SJCRH30 (cell line): ENCODE measurements around the gene HERPUD1. TPM values are rescaled to one million over a fixed set of nuclear protein-coding genes. Genes with fewer than 3 reads are reported as not detected.
A peak's percentile ranks its signal among the peaks of the same experiment; 100 is the strongest.

Source experiments
- DNase-seq, 2 experiments: peaks; one replicate each; pipeline ENCODE4 v3.0.0-alpha.2; 2015 to 2020
- H3K27ac ChIP-seq: fragments of 250-450 bp; sonication (Bioruptor Pico); 2 replicates; pipeline ENCODE4 v1.5.1; 2020; ENCODE audit warnings: mild to moderate bottlenecking, moderate library complexity
- H3K27me3 ChIP-seq: fragments of 250-450 bp; sonication (Bioruptor Pico); 2 replicates; pipeline ENCODE4 v1.5.1; 2020; ENCODE audit warnings: mild to moderate bottlenecking, moderate library complexity
- H3K36me3 ChIP-seq: fragments of 250-450 bp; sonication (Bioruptor Pico); 2 replicates; pipeline ENCODE4 v1.5.1; 2020; ENCODE audit warnings: mild to moderate bottlenecking, moderate library complexity
- H3K4me1 ChIP-seq: fragments of 250-450 bp; sonication (Bioruptor Pico); 2 replicates; pipeline ENCODE4 v1.5.1; 2020; ENCODE audit warnings: mild to moderate bottlenecking, moderate library complexity
- H3K4me3 ChIP-seq: fragments of 250-450 bp; sonication (Bioruptor Pico); 2 replicates; pipeline ENCODE4 v1.5.1; 2020; ENCODE audit warnings: mild to moderate bottlenecking, moderate library complexity
- H3K9me3 ChIP-seq: fragments of 250-450 bp; sonication (Bioruptor Pico); replicated peaks from 2 replicates; pipeline ENCODE4 v1.5.1; 2020; ENCODE audit warnings: mild to moderate bottlenecking, moderate library complexity
- total RNA-seq: library from RNA; depleted of rRNA; stranded (reverse); fragments of >200 nt; shearing (Covaris generic); gene quantifications from 2 replicates; pipeline ENCODE4 v1.2.3, GENCODE V29; 2014

The HERPUD1 gene
- total RNA-seq, 1 experiment from 2014 or later = 103 TPM

- Histone ChIP-seq H3K4me1 (peaks cover 9% of the 10 kb centered on the region), H3K9me3 (peaks cover 5% of the 10 kb centered on the region; the same call in 1 of the 2 replicates), H3K36me3 (peaks cover 4% of the 10 kb centered on the region; the same call in 1 of the 2 replicates), H3K27ac (no peak overlapping the region), H3K4me3 (no peak overlapping the region), H3K27me3 (no peaks in the 10 kb centered on the region)
- peak; percentile 76 to 88 for DNase-seq
Observed at GRCh38 chr16:56950881-56951771, 19.2 kb downstream of the HERPUD1 start.

- Histone ChIP-seq H3K4me3 (no peak overlapping the region), H3K4me1 (peaks cover 9% of the 10 kb centered on the region), H3K27me3 (no peaks in the 10 kb centered on the region; the same call in 1 of the 2 replicates), H3K9me3 (peaks cover 6% of the 10 kb centered on the region; the same call in 1 of the 2 replicates), H3K36me3 (no peaks in the 10 kb centered on the region), H3K27ac (no peak overlapping the region)
- no peak for DNase-seq
Observed at GRCh38 chr16:56953006-56953405, 21.1 kb downstream of the HERPUD1 start.

- Histone ChIP-seq H3K27ac (no peak overlapping the region), H3K36me3 (no peaks in the 10 kb centered on the region), H3K4me3 (no peak overlapping the region), H3K9me3 (peaks cover 6% of the 10 kb centered on the region; the same call in 1 of the 2 replicates), H3K27me3 (no peaks in the 10 kb centered on the region; the same call in 1 of the 2 replicates), H3K4me1 (peaks cover 14% of the 10 kb centered on the region)
- no peak for DNase-seq
Observed at GRCh38 chr16:56956076-56956475, 24.1 kb downstream of the HERPUD1 start.

GRCh38 chr16:56956756-56957155, 24.8 kb downstream of the HERPUD1 start:
- H3K27ac ChIP-seq = no peak overlapping the region
- H3K9me3 ChIP-seq = peaks cover 6% of the 10 kb centered on the region; the same call in 1 of the 2 replicates
- H3K27me3 ChIP-seq = no peaks in the 10 kb centered on the region; the same call in 1 of the 2 replicates
- no peak for DNase-seq
- H3K36me3 ChIP-seq = no peaks in the 10 kb centered on the region
- H3K4me1 ChIP-seq = peaks cover 17% of the 10 kb centered on the region
- H3K4me3 ChIP-seq = no peak overlapping the region

GRCh38 chr16:56960681-56961281, 28.8 kb downstream of the HERPUD1 start:
- Histone ChIP-seq H3K4me1 (peaks cover 21% of the 10 kb centered on the region), H3K27ac (no peak overlapping the region), H3K4me3 (no peak overlapping the region), H3K9me3 (peaks cover 4% of the 10 kb centered on the region; the same call in 1 of the 2 replicates), H3K27me3 (no peaks in the 10 kb centered on the region; the same call in 1 of the 2 replicates), H3K36me3 (no peaks in the 10 kb centered on the region)
- DNase-seq = peak; percentile 42 to 59

- no peak overlapping the region for H3K27ac ChIP-seq
- H3K36me3 ChIP-seq = no peaks in the 10 kb centered on the region
- H3K9me3 ChIP-seq = no peaks in the 10 kb centered on the region
- H3K4me1 ChIP-seq = peaks cover 24% of the 10 kb centered on the region
- no peak overlapping the region for H3K4me3 ChIP-seq
- DNase-seq = no peak
- no peaks in the 10 kb centered on the region; the same call in 1 of the 2 replicates for H3K27me3 ChIP-seq
Observed at GRCh38 chr16:56961386-56961785, 29.4 kb downstream of the HERPUD1 start.

GRCh38 chr16:56961851-56962281, 29.9 kb downstream of the HERPUD1 start, which contains the start of gene CETP:
CETP (plus strand) TSS chr16:56961950; CDS start chr16:56961980, 30 bp downstream.
- no peaks in the 10 kb centered on the region for H3K9me3 ChIP-seq
- H3K4me1 ChIP-seq = peaks cover 24% of the 10 kb centered on the region
- no peak for DNase-seq
- H3K4me3 ChIP-seq = no peak within 1 kb of the TSS
- H3K27me3 ChIP-seq = no peaks in the 10 kb centered on the region; the same call in 1 of the 2 replicates
- no peaks in the 10 kb centered on the region for H3K36me3 ChIP-seq
- H3K27ac ChIP-seq = no peak within 1 kb of the TSS

- Histone ChIP-seq H3K4me3 (no peak overlapping the region), H3K4me1 (peaks cover 24% of the 10 kb centered on the region), H3K36me3 (no peaks in the 10 kb centered on the region), H3K9me3 (no peaks in the 10 kb centered on the region), H3K27me3 (no peaks in the 10 kb centered on the region), H3K27ac (peak overlapping the region; percentile 60)
- DNase-seq = peak; percentile 65 to 66
Observed at GRCh38 chr16:56964243-56965148, 32.6 kb downstream of the HERPUD1 start.

GRCh38 chr16:56965149-56966092, 33.5 kb downstream of the HERPUD1 start:
- Histone ChIP-seq H3K27ac (peak overlapping the region; percentile 60), H3K9me3 (no peaks in the 10 kb centered on the region), H3K27me3 (no peaks in the 10 kb centered on the region), H3K4me3 (no peak overlapping the region), H3K4me1 (peaks cover 24% of the 10 kb centered on the region), H3K36me3 (no peaks in the 10 kb centered on the region)
- peak; percentile 34 to 70 for DNase-seq

- H3K27me3 ChIP-seq = no peaks in the 10 kb centered on the region
- no peak for DNase-seq
Observed at GRCh38 chr16:56966093-56966475, 34.1 kb downstream of the HERPUD1 start.

GRCh38 chr16:56967733-56968132, 35.8 kb downstream of the HERPUD1 start:
- H3K27me3 ChIP-seq = no peaks in the 10 kb centered on the region
- no peak overlapping the region for H3K4me3 ChIP-seq
- H3K36me3 ChIP-seq = no peaks in the 10 kb centered on the region
- no peaks in the 10 kb centered on the region for H3K9me3 ChIP-seq
- no peak overlapping the region for H3K27ac ChIP-seq
- peaks cover 15% of the 10 kb centered on the region for H3K4me1 ChIP-seq
- DNase-seq = no peak

More at GRCh38 chr16:56966093-56966475, 34.1 kb downstream of the HERPUD1 start:
- Histone ChIP-seq H3K27ac (peak overlapping the region; percentile 60), H3K4me3 (no peak overlapping the region), H3K36me3 (no peaks in the 10 kb centered on the region), H3K4me1 (peaks cover 19% of the 10 kb centered on the region), H3K9me3 (no peaks in the 10 kb centered on the region)

GRCh38 chr16:56969769-56970168, 37.8 kb downstream of the HERPUD1 start:
- Histone ChIP-seq H3K4me1 (peaks cover 15% of the 10 kb centered on the region), H3K4me3 (no peak overlapping the region), H3K27ac (no peak overlapping the region), H3K27me3 (peaks cover 4% of the 10 kb centered on the region), H3K9me3 (no peaks in the 10 kb centered on the region), H3K36me3 (no peaks in the 10 kb centered on the region)
- no peak for DNase-seq
